Hepatocyte (in vitro differentiated cells): ENCODE measurements around the gene DSG3.

Source experiments
- EZH2 ChIP-seq: fragments of 200-600 bp; sonication (generic); IDR thresholded peaks from 2 replicates; pipeline ENCODE4 v1.6.1; 2016; ENCODE audit warnings: antibody characterized with exemption, mild to moderate bottlenecking, borderline replicate concordance
- EZH2phosphoT487 ChIP-seq: fragments of 200-600 bp; sonication (generic); IDR thresholded peaks from one replicate; pipeline ENCODE4 v1.6.1; 2018; ENCODE audit warnings: antibody characterized with exemption, mild to moderate bottlenecking, low read depth, moderate library complexity; ENCODE audit not compliant: unreplicated experiment, severe bottlenecking
- TF ChIP-seq, protein P1 (sequence below): fragments of 200-600 bp; sonication (generic); IDR thresholded peaks from 2 replicates; pipeline ENCODE4 v1.5.1; 2016; ENCODE audit warnings: antibody characterized with exemption, mild to moderate bottlenecking; ENCODE audit not compliant: poor library complexity

DNA sequence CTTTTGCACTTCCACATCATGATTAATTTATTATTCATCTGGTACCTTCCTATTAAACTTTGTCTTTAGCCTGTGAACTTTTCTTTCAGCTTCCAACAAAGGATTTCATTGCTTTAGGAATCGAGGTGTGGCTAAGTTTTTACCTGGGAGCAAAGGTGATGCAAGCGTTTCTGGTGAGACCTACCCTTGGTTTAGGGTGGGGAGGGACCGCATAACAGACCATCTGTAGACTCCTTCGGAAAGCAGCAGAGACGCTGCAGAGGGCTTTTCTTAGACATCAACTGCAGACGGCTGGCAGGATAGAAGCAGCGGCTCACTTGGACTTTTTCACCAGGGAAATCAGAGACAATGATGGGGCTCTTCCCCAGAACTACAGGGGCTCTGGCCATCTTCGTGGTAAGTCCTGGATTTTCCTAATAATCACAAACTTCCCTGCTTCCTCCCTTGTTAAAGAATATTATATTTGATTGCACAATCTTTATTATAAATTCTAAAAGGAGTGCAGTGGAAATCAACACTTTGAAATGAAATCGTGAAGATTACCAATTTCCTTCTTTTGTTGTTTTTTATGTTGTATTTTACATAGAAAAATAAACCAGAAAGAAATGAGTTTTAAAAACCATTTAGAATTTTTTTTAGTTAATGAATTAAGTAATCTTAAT lies at the start of gene DSG3:
- TF ChIP-seq, protein P1, sequence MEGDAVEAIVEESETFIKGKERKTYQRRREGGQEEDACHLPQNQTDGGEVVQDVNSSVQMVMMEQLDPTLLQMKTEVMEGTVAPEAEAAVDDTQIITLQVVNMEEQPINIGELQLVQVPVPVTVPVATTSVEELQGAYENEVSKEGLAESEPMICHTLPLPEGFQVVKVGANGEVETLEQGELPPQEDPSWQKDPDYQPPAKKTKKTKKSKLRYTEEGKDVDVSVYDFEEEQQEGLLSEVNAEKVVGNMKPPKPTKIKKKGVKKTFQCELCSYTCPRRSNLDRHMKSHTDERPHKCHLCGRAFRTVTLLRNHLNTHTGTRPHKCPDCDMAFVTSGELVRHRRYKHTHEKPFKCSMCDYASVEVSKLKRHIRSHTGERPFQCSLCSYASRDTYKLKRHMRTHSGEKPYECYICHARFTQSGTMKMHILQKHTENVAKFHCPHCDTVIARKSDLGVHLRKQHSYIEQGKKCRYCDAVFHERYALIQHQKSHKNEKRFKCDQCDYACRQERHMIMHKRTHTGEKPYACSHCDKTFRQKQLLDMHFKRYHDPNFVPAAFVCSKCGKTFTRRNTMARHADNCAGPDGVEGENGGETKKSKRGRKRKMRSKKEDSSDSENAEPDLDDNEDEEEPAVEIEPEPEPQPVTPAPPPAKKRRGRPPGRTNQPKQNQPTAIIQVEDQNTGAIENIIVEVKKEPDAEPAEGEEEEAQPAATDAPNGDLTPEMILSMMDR, result no peak
- TF ChIP-seq EZH2, result no peak
- no peak for TF ChIP-seq EZH2phosphoT487
